Dendritic cell treated with granulocyte-macrophage colony-stimulating factor and Interleukin-4, amounts not matched to agents 40 ng/mL and 50 ng/mL, for 4 days (primary cell): ENCODE results near the gene RNF169.

Experiments used
- H3K27ac Mint-ChIP-seq: one replicate; pipeline ENCODE4 v1.8.0; 2022; ENCODE audit warnings: mild to moderate bottlenecking, mixed read lengths
- H3K27me3 Mint-ChIP-seq: one replicate; pipeline ENCODE4 v1.8.0; 2022; ENCODE audit warnings: mild to moderate bottlenecking, mixed read lengths
- H3K36me3 Mint-ChIP-seq: one replicate; pipeline ENCODE4 v1.8.0; 2022; ENCODE audit warnings: low read depth, mixed read lengths
- H3K4me1 Mint-ChIP-seq: one replicate; pipeline ENCODE4 v1.8.0; 2022; ENCODE audit warnings: low read depth, mixed read lengths
- H3K4me3 Mint-ChIP-seq: one replicate; pipeline ENCODE4 v1.8.0; 2022; ENCODE audit warnings: mild to moderate bottlenecking, moderate library complexity, mixed read lengths
- H3K9me3 Mint-ChIP-seq: one replicate; pipeline ENCODE4 v1.8.0; 2022; ENCODE audit warnings: mixed read lengths
- intact Hi-C: fragments of 100-400 bp; cut with micrococcal nuclease; formaldehyde crosslinking; loops from one replicate; pipeline ENCODE4 v1.15.0; 2022

Gene RNF169

DNA sequence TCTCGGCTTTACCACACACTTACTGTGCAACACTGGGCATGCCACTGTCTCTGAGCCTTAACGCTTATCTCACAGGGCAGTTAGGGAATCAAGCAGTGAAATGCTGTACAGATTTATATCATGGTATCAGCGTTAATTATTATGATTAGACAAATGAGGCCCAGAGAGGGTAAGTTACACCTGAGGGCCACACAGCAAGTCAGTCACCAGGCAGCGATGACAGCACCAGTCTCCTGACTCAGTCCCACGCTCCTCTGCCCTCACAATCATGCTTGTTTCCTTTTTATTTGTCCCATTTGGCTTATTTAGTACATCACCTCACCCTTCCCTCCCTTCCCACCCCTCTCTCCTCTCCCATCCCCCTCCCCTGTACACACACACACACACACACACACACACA is 29.6 kb upstream of the RNF169 start:
- Mint-ChIP-seq H3K27ac (no peak overlapping the region), H3K9me3 (no peaks in the 10 kb centered on the region), H3K4me1 (no peaks in the 10 kb centered on the region), H3K4me3 (no peak overlapping the region), H3K36me3 (no peaks in the 10 kb centered on the region), H3K27me3 (peaks cover 19% of the 10 kb centered on the region)
- intact Hi-C loops, result no loop called here

- Mint-ChIP-seq H3K9me3 (no peaks in the 10 kb centered on the region), H3K4me1 (no peaks in the 10 kb centered on the region), H3K27me3 (peaks cover 34% of the 10 kb centered on the region), H3K4me3 (no peak overlapping the region), H3K36me3 (no peaks in the 10 kb centered on the region), H3K27ac (no peak overlapping the region)
- intact Hi-C loops, result no loop called here
These were observed 27.8 kb upstream of the RNF169 start for GRCh38 chr11:74720596-74721478.

DNA sequence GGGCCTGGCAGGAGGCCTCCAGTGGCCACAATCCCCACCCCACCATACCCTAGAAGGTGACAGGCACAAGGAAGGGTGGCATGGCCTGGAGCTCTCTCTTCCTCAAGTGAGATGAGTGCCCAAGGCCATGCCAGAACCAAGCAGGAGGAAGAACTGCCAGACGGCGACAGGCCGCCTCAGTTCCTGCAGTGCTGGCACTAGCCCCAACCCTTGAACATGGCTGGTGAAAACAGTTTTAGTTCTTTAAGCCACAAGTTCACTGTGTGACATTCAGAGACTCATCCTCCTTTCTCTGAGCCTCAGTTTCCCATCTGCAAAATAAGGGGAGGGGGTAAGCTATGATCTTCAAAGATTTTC is 27.2 kb upstream of the RNF169 start:
- H3K36me3 Mint-ChIP-seq, result no peaks in the 10 kb centered on the region
- H3K4me3 Mint-ChIP-seq, result no peak overlapping the region
- no peaks in the 10 kb centered on the region for H3K9me3 Mint-ChIP-seq
- intact Hi-C loops, result no loop called here
- H3K27ac Mint-ChIP-seq, result no peak overlapping the region
- peaks cover 40% of the 10 kb centered on the region for H3K27me3 Mint-ChIP-seq
- no peaks in the 10 kb centered on the region for H3K4me1 Mint-ChIP-seq

DNA sequence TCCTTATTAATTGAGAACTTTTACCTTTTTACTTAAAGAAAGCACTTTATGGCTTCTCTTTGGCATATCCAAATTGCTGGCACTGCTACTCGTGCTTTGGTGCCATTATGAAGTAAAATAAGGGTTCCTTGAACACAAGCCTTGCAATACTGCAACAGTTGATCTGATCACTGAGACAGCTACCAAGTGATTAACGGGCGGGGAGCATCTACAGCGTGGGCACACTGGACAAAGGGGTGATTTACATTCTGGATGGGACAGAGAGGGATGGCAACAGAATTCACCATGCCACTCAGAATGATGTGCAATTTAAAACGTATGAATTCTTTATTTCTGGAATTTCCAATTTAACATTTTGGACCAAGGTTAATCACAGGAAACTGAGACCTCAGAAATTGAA is 25.1 kb upstream of the RNF169 start:
- H3K4me3 Mint-ChIP-seq, result no peak overlapping the region

DNA sequence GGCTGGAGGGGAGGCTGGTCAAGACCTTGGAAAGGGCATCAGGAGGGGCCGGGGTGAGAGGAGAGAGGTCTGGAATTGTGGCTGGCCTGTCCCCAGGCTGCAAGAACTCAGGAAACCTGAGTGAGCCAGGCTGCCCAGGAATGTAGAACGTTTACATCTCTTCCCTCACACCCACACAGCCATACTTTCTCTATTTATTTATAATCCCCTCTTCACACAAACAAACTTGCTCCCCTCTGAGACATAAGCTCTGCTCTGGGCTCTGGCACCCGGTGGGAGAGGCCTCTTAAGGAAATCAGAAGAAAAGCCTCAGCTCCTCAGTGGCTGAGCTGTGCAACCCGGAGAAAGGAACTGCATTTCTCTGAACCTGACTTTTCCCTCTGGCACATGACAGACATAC is 22.9 kb upstream of the RNF169 start:
- H3K4me1 Mint-ChIP-seq, result peaks cover 2% of the 10 kb centered on the region
- no peaks in the 10 kb centered on the region for H3K36me3 Mint-ChIP-seq
- H3K27ac Mint-ChIP-seq, result no peak overlapping the region
- H3K4me3 Mint-ChIP-seq, result no peak overlapping the region
- H3K27me3 Mint-ChIP-seq, result peaks cover 60% of the 10 kb centered on the region
- intact Hi-C loops, result loop anchor here (5.0 kb wide), 1 partner anchor 113 kb away; no protein-coding TSS in a partner anchor
- H3K9me3 Mint-ChIP-seq, result no peaks in the 10 kb centered on the region

More for the DNA sequence above, 25.1 kb upstream of the RNF169 start:
- no peaks in the 10 kb centered on the region for H3K4me1 Mint-ChIP-seq
- intact Hi-C loops, result no loop called here
- no peaks in the 10 kb centered on the region for H3K36me3 Mint-ChIP-seq
- H3K27ac Mint-ChIP-seq, result no peak overlapping the region
- H3K9me3 Mint-ChIP-seq, result no peaks in the 10 kb centered on the region
- peaks cover 41% of the 10 kb centered on the region for H3K27me3 Mint-ChIP-seq

- intact Hi-C loops, result loop anchor here (5.0 kb wide), 1 partner anchor 114 kb away; no protein-coding TSS in a partner anchor
- Mint-ChIP-seq H3K4me3 (no peak overlapping the region), H3K27ac (no peak overlapping the region), H3K36me3 (no peaks in the 10 kb centered on the region), H3K4me1 (peaks cover 7% of the 10 kb centered on the region), H3K9me3 (no peaks in the 10 kb centered on the region), H3K27me3 (peaks cover 67% of the 10 kb centered on the region)
These were observed 22.0 kb upstream of the RNF169 start for GRCh38 chr11:74726547-74727182.

GRCh38 chr11:74729397-74729796 is 19.3 kb upstream of the RNF169 start:
- Mint-ChIP-seq H3K4me1 (peaks cover 7% of the 10 kb centered on the region), H3K27ac (no peak overlapping the region), H3K4me3 (no peak overlapping the region), H3K9me3 (no peaks in the 10 kb centered on the region), H3K27me3 (peaks cover 82% of the 10 kb centered on the region), H3K36me3 (no peaks in the 10 kb centered on the region)
- intact Hi-C loops, result loop anchor here (5.0 kb wide), 1 partner anchor 117 kb away; no protein-coding TSS in a partner anchor

DNA sequence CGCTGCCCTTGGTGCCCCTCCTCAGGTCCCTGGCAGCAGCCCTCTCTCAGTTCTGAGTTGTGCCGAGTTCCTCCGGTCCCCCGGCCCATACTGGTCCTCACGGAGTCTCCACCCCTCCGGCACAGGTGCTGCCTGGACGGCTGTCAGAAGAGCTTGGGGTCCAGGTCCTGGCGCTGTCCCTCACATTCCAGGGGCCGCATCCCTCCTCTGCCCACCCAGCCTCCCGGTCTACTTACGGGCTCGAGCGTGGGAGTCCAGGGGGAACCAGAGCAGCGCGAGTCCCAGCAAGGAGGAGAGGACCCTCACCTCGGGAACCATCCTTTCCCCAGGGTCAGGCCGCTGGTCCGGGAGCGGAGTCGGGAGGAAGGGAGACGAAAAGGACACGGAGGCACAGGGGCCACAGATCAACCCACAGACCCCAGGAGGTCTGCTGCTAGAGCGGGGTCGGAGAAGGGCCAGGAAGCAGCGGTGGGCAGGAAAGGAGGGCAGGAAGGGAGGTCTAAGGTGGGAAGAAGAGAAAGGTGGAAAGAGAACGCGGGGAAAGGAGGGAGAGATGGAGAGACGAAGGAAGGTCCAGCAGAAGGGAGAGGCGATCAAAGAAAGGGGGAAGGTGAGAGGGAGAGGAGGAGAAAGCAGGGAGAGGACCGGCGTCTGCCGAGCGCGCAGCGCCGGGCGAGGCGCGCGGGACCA is 17.9 kb upstream of the RNF169 start:
- Mint-ChIP-seq H3K9me3 (no peaks in the 10 kb centered on the region), H3K4me1 (peaks cover 7% of the 10 kb centered on the region)

GRCh38 chr11:74731301-74732094 is 17.2 kb upstream of the RNF169 start, which contains the start of gene CHRDL2:
Gene CHRDL2, minus strand, starts transcription at chr11:74731426. Its CDS starts 538 bp downstream, at chr11:74730888.
- Mint-ChIP-seq H3K36me3 (no peaks in the 10 kb centered on the region), H3K9me3 (no peaks in the 10 kb centered on the region), H3K27ac (no peak within 1 kb of the TSS), H3K4me3 (peak within 1 kb of the TSS; percentile 48), H3K4me1 (peaks cover 11% of the 10 kb centered on the region), H3K27me3 (peaks cover 71% of the 10 kb centered on the region)
- intact Hi-C loops, result loop anchor here (10.0 kb wide), 1 partner anchor 277 kb away; no protein-coding TSS in a partner anchor

More for the DNA sequence above, 17.9 kb upstream of the RNF169 start:
- H3K27ac Mint-ChIP-seq, result no peak overlapping the region
- intact Hi-C loops, result loop anchor here (10.0 kb wide), 1 partner anchor 276 kb away; no protein-coding TSS in a partner anchor
- H3K27me3 Mint-ChIP-seq, result peaks cover 76% of the 10 kb centered on the region
- peak overlapping the region; percentile 48 for H3K4me3 Mint-ChIP-seq
- H3K36me3 Mint-ChIP-seq, result no peaks in the 10 kb centered on the region

GRCh38 chr11:74734559-74734925 is 14.1 kb upstream of the RNF169 start:
- intact Hi-C loops, result loop anchor here (10.0 kb wide), 1 partner anchor 280 kb away; no protein-coding TSS in a partner anchor
- Mint-ChIP-seq H3K27me3 (peaks cover 63% of the 10 kb centered on the region), H3K27ac (no peak overlapping the region), H3K36me3 (no peaks in the 10 kb centered on the region), H3K4me3 (no peak overlapping the region), H3K9me3 (no peaks in the 10 kb centered on the region), H3K4me1 (peaks cover 16% of the 10 kb centered on the region)

GRCh38 chr11:74735365-74735928 is 13.2 kb upstream of the RNF169 start:
- intact Hi-C loops, result loop anchor here (5.0 to 10.0 kb wide), 2 partner anchors 48 to 281 kb away; no protein-coding TSS in a partner anchor
- Mint-ChIP-seq H3K27ac (no peak overlapping the region), H3K4me3 (no peak overlapping the region), H3K36me3 (no peaks in the 10 kb centered on the region), H3K27me3 (peaks cover 54% of the 10 kb centered on the region), H3K9me3 (no peaks in the 10 kb centered on the region), H3K4me1 (peaks cover 22% of the 10 kb centered on the region)

GRCh38 chr11:74736031-74736430 is 12.6 kb upstream of the RNF169 start:
- Mint-ChIP-seq H3K27me3 (peaks cover 48% of the 10 kb centered on the region), H3K4me3 (no peak overlapping the region), H3K4me1 (peaks cover 17% of the 10 kb centered on the region), H3K36me3 (no peaks in the 10 kb centered on the region), H3K27ac (no peak overlapping the region), H3K9me3 (no peaks in the 10 kb centered on the region)
- intact Hi-C loops, result loop anchor here (2.0 to 10.0 kb wide), 3 partner anchors 33 to 281 kb away; no protein-coding TSS in a partner anchor
